ENCODE measurements around the gene CEP170B.
"Not testable (repeated sequence)": the region's sequence is repeated elsewhere in the genome, so short reads cannot be mapped to it uniquely, and the experiment has no call there.

The CEP170B gene

DNA sequence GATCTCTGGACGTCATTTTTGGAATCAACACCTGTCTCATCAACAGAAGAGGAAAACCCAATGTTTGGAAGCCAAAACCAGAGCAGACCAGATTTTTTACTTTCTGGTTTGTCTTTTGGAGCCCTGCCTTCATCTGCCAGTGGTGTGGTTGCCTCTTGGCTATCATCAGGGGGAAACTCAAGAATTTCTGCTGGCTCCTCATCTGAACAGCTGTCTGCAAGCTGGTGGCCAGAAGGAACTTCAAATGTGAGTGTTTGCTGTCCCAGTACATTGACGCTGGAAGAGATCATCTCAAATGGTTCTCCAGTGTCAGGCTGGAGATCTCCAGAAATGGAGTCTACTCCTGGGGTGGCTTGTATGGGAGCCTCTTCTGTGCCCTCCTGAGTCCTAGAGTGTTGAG, 73.4 kb downstream of the CEP170B start:
- Mint-ChIP-seq H3K4me3 (no peak overlapping the region), H3K27me3 (peaks cover 4% of the 10 kb centered on the region), H3K36me3 (ENCODE audit: low read depth) (no peaks in the 10 kb centered on the region), H3K4me1 (ENCODE audit: low read depth) (peaks cover 1% of the 10 kb centered on the region), H3K27ac (no peak overlapping the region), H3K9me3 (no peaks in the 10 kb centered on the region)
- DNase-seq = no peak

DNA sequence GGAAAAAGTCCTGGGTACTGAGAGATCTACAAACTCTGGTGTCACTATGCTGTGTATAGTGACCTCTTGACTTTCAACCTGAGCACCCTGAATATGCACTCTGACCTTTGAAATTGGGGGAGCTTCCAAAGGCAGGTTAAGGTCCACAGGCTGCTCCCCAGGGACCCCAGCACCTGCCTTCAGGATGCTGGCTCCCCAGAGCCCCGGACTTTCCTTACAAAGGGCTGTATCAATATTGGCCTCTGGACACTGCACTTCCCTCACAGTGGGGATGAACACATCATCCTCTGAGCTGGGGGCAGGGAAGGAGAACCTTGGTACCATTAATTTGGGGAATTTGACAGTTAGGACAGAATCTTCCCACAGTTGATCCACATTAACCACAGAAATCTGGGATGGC, 73.9 kb downstream of the CEP170B start:
- Mint-ChIP-seq H3K27ac (no peak overlapping the region), H3K4me3 (no peak overlapping the region), H3K27me3 (peaks cover 4% of the 10 kb centered on the region), H3K4me1 (ENCODE audit: low read depth) (peaks cover 1% of the 10 kb centered on the region), H3K36me3 (ENCODE audit: low read depth) (no peaks in the 10 kb centered on the region), H3K9me3 (no peaks in the 10 kb centered on the region)
- DNase-seq = no peak

DNA sequence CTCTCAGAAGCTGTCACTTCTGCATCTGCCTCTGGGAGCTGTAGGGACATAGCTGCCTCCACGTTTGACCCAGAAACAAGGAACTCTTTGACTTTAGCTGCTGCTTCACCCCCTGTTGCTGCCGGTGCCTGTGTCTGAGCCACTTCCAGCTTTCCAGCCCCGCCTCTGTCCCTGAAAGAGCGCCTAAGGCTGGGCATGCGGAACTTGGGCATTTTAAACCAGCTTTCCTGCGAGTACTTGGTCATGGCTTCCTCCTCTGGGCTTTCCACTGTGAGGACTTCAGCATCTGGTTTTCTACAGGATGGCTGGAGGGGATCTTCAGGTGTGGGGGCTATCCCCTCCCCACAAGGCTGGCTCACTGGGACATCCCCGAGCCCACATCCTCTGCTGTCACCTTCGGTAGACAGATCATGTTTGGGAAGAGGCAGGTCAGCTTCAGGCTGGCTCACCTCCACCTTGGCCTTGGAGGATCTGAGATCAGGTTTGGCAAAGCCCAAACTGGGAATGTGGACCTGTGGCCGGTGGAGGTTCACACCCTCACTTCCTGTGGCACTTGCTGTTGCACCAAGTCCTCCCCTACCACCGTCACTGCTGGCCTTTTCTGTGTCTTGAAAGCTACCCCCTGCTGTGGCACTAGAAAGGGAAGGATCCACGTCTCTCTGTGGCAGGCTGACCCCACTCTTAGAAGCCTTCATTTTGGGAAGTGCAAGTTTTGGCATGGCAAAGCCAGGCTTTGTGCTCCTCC, 74.8 kb downstream of the CEP170B start:
- Mint-ChIP-seq H3K9me3 (no peaks in the 10 kb centered on the region), H3K36me3 (ENCODE audit: low read depth) (no peaks in the 10 kb centered on the region), H3K4me1 (ENCODE audit: low read depth) (no peaks in the 10 kb centered on the region), H3K4me3 (no peak overlapping the region), H3K27ac (no peak overlapping the region), H3K27me3 (no peaks in the 10 kb centered on the region)
- no peak for DNase-seq

DNA sequence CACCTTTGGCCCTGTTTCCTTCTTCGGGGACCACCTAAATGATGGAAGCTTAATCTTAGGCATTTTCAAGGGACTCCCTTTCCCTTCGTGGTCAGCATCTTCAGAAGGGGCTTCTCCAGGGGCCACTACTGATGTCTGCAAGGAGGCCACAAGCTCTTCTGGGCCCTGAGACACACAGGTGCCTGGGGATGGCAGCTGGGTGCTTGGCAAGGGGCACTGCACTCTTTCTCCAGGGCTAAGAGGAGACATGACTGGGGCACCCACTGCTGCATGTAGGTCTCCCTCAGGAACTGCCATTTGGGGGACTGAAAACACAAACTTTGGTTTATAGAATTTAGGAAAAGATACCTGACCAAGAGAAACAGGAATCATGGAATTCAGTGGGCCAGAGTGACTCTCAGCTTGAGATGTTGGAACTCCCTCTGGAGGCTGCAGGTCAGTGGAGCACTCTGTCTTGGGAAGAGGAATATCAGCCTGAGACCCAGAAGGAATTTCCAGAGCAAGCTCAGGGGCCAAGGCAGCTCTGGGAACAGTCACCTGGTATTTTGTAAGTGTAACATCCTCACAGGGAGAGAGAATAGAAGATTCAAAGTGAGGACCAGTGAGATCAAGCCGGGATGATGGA, 75.6 kb downstream of the CEP170B start:
- Mint-ChIP-seq H3K4me1 (ENCODE audit: low read depth) (no peaks in the 10 kb centered on the region), H3K36me3 (ENCODE audit: low read depth) (no peaks in the 10 kb centered on the region), H3K4me3 (no peak overlapping the region), H3K27me3 (no peaks in the 10 kb centered on the region), H3K27ac (no peak overlapping the region), H3K9me3 (no peaks in the 10 kb centered on the region)
- DNase-seq = peak; percentile 19

DNA sequence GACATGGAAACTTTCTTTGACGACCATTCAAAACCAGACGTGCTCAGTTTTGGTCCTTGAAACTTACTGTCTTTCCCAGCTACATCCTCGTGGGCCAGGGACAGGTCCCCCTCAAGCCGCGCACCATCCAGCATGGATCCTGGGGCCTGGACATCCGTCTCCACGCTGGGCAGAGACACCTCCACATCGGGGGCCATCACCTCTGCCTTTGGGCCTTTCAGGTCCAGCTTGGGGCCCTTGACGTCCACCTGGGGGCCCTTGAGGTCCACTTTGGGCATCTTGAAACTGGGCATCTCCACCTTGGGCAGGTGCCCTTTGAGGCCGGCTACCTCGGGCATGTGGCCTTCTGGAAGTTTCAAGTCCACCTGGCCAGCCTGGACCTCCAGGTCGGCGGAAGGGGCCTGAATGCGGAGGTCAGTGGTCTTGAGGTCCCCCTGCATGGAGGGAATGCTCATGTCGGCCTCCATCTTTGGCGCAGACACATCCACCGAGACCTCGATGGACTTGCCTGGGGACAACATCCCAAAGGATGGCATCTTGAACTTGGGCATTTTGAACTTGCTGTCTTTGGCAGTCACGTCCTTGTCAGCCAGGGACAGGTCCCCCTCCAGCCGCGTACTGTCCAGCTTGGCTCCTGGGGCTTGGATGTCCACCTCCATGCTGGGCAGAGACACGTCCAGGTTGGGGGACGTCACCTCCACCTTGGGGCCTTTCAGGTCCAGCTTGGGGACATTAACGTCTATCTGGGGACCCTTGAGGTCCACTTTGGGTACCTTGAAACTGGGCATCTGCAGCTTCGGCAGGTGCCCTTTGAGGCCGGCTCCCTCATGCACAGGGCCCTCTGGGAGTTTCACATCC, 76.7 kb downstream of the CEP170B start:
- Mint-ChIP-seq H3K4me1 (ENCODE audit: low read depth) (no peaks in the 10 kb centered on the region), H3K4me3 (no peak overlapping the region), H3K27ac (no peak overlapping the region), H3K36me3 (ENCODE audit: low read depth) (no peaks in the 10 kb centered on the region), H3K9me3 (no peaks in the 10 kb centered on the region), H3K27me3 (no peaks in the 10 kb centered on the region)
- DNase-seq = no peak

DNA sequence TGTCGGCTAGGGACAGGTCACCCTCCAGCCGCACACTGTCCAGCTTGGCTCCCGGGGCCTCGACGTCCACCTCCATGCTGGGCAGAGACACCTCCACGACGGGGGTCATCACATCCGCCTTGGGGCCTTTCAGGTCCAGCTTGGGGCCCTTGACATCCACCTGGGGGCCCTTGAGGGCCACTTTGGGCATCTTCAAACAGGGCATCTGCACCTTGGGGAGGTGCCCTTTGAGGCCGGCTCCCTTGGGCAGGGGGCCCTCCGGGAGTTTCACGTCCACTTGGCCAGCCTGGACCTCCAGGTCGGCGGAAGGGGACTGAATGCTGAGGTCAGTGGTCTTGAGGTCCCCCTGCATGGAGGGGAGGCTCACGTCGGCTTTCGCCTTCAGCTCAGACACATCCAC, 77.5 kb downstream of the CEP170B start:
- Mint-ChIP-seq H3K9me3 (no peaks in the 10 kb centered on the region), H3K27me3 (no peaks in the 10 kb centered on the region), H3K36me3 (ENCODE audit: low read depth) (no peaks in the 10 kb centered on the region), H3K27ac (no peak overlapping the region), H3K4me1 (ENCODE audit: low read depth) (no peaks in the 10 kb centered on the region), H3K4me3 (no peak overlapping the region)
- DNase-seq = no peak

DNA sequence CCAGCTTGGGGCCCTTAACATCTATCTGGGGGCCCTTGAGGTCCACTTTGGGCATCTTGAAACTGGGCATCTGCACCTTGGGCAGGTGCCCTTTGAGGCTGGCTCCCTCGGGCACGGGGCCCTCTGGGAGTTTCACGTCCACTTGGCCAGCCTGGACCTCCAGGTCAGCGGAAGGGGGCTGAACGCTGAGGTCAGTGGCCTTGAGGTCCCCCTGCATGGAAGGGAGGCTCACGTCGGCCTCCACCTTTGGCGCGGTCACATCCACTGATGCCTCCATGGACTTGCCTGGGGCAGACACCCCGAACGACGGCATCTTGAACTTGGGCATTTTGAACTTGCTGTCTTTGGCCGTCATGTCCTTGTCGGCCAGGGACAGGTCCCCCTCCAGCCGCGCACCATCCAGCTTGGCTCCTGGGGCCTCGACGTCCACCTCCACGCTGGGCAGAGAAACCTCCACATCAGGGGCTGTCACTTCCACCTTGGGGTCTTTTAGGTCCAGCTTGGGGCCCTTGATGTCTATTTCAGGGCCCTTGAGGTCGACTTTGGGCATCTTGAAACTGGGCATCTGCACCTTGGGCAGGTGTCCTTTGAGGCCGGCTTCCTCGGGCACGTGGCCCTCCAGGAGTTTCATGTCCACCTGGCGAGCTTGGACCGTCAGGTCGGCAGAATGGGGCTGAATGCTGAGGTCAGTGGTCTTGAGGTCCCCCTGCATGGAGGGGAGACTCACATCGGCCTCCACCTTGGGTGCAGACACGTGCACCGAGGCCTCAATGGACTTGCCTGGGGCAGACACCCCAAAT, 78.3 kb downstream of the CEP170B start:
- H3K36me3 Mint-ChIP-seq (ENCODE audit: low read depth); H3K27me3 Mint-ChIP-seq; H3K4me3 Mint-ChIP-seq; H3K4me1 Mint-ChIP-seq (ENCODE audit: low read depth); DNase-seq; H3K27ac Mint-ChIP-seq; H3K9me3 Mint-ChIP-seq: not testable (repeated sequence)

DNA sequence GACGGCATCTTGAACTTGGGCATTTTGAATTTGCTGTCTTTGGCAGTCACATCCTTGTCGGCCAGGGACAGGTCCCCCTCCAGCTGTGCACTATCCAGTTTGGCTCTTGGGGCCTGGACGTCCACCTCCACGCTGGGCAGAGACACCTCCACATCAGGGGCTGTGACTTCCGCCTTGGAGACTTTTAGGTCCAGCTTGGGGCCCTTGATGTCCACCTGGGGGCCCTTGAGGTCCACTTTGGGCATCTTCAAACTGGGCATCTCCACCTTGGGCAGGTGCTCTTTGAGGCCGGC, 78.9 kb downstream of the CEP170B start:
- H3K9me3 Mint-ChIP-seq; H3K27me3 Mint-ChIP-seq; H3K4me3 Mint-ChIP-seq; H3K4me1 Mint-ChIP-seq (ENCODE audit: low read depth); H3K27ac Mint-ChIP-seq; H3K36me3 Mint-ChIP-seq (ENCODE audit: low read depth); DNase-seq: not testable (repeated sequence)

DNA sequence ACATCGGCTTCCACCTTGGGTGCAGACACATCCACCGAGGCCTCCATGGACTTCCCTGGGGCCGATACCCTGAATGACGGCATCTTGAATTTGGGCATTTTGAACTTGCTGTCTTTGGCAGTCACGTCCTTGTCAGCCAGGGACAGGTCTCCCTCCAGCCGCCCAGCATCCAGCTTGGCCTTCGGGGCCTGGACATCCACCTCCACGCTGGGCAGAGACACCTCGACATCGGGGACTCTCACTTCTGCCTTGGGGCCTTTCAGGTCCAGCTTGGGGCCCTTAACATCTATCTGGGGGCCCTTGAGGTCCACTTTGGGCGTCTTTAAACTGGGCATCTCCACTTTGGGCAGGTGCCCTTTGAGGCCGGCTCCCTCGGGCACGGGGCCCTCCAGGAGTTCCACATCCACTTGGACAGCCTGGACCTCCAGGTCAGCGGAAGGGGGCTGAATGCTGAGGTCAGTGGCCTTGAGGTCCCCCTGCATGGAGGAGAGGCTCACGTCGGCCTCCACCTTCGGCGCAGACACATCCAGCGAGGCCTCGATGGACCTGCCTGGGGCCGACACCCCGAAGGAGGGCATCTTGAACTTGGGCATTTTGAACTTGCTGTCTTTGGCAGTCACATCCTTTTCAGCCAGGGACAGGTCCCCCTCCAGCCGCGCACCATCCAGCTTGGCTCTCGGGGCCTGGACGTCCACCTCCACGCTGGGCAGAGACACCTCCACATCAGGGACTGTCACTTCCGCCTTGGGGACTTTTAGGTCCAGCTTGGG, 79.6 kb downstream of the CEP170B start:
- not testable (repeated sequence) for H3K36me3 Mint-ChIP-seq (ENCODE audit: low read depth); H3K27me3 Mint-ChIP-seq; H3K4me3 Mint-ChIP-seq; H3K4me1 Mint-ChIP-seq (ENCODE audit: low read depth); H3K9me3 Mint-ChIP-seq; DNase-seq; H3K27ac Mint-ChIP-seq

DNA sequence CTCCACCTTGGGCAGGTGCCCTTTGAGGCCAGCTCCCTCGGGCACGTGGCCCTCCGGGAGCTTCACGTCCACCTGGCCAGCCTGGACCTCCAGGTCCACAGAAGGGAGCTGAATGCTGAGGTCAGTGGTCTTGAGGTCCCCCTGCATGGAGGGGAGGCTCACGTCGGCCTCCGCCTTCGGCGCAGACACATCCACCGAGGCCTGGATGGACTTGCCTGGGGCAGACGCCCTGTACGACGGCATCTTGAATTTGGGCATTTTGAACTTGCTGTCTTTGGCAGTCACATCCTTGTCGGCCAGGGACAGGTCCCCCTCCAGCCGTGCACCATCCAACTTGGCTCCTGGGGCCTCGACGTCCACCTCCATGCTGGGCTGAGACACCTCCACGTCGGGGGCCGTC, 80.2 kb downstream of the CEP170B start:
- not testable (repeated sequence) for DNase-seq; H3K9me3 Mint-ChIP-seq; H3K27ac Mint-ChIP-seq; H3K27me3 Mint-ChIP-seq; H3K4me3 Mint-ChIP-seq; H3K4me1 Mint-ChIP-seq (ENCODE audit: low read depth); H3K36me3 Mint-ChIP-seq (ENCODE audit: low read depth)

Measured in activated T-cell treated with anti-CD3 and anti-CD28 coated beads, Interleukin-2, amount 50 U/mL, for 24 hours (primary cell).